GM18526 (cell line): ENCODE results near the gene MYO16.

ENCODE experiments used
- POLR2A ChIP-seq: IDR thresholded peaks from 3 replicates; pipeline ENCODE4 v1.6.1; 2011; ENCODE audit not compliant: insufficient read length; ENCODE audit errors: extremely low read depth

The MYO16 gene

DNA sequence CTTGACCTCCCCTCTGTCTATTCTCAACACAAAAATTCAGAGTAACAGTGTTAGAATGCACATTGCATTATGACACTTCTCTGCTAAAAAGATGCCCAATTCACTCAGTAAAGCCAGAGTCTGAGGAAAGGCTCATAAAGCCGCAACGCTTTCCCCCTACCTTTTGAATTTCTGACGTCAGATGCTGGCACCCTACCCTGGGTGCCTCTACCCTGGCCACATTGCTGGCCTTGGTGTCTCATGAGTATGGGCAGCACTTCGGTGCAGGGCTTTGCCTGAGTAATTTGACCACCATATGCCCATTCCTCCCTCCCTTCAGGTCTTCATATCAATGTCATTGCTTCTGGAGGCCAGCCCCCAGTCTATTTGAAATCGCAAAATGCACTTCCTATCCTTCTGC lies 229.3 kb downstream of the MYO16 start:
- TF ChIP-seq POLR2A: no peak

GRCh38 chr13:108859197-108860012 lies 230.0 kb downstream of the MYO16 start:
- TF ChIP-seq POLR2A: no peak

DNA sequence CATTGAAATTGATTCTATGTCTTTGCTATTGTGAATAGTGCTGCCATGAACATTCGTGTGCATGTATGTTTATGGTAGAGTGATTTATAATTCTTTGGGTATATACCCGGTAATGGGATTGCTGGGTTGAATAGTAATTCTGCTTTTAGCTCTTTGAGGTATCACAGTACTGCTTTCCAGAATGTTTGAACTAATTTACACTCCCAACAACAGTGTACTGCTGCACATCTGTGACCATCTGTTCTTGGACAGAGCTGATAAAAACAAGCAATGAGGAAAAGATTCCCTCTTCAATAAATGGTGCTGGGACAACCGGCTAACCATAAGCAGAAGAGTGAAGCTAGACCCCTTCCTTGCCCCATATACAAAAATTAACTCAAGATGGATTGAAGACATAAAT lies 231.0 kb downstream of the MYO16 start:
- no peak for TF ChIP-seq POLR2A

GRCh38 chr13:108877300-108877699 lies 247.9 kb downstream of the MYO16 start:
- TF ChIP-seq POLR2A: no peak

DNA sequence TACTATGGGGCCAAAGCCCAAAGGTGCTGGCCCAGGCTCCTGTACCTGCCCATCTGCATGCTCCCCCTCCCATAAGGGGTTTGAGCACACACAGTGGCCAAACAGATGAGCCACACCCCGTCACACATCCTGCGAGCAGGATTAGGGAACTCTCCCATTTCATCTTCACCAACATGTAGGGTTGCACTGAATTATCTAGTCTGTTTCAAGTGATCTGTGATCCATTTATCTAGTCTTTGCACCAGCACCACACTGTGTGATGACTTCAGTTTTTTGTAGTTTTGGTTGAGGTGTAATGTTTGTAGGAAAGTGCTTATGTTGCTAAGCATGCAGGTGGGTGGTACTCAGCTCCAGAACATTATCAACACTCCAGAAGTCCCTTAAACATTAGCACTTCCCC lies 249.3 kb downstream of the MYO16 start:
- no peak for TF ChIP-seq POLR2A

DNA sequence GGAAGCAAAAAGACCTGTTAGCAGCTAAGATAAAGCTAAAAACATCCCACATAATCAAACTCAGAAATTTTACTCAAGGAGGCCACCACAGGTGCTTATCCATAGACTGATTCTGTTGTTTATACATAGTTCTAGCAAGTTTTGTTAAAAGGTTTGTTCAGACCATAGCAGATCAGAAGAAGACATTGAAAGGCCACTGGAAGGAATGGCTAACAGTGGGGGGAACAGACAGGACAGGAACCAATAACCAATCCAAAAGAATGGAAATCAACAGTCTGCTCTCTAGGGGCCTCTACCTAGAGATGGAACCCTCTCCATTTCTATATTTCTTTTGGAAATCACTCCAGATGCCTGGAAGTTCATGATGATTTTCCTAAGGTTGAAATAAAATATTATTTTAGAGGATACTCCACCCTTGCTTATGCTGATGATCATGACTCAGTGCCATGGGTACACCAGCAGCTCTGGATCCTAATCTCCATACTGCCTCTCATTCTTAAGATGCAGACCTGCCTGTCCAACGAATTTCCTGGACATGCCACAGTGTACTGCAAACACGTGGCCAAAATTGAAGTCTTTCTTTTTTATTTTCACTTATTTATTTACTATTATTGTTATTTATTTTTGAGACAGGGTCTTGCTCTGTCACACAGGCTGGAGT lies 260.0 kb downstream of the MYO16 start:
- no peak for TF ChIP-seq POLR2A

- TF ChIP-seq POLR2A: no peak
These were observed 265.9 kb downstream of the MYO16 start for GRCh38 chr13:108895220-108895704.

DNA sequence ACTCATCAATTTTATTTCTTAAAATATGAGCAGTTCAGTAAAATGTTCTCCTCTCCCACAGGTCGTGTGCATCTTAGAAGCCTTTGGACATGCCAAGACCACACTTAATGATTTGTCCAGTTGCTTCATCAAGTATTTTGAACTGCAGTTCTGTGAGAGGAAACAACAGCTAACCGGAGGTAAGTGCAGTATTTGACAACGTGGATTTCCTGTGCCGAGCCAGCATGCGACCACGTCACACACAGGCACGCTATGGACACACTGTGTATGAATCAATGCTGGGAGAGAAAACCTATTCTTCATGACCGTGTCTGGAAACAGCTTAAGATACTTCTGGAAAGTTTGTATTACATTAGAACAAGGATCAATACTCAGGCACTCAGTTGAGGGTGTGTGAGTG lies 268.5 kb downstream of the MYO16 start:
- TF ChIP-seq POLR2A: no peak

- TF ChIP-seq POLR2A: no peak
These were observed 273.2 kb downstream of the MYO16 start for GRCh38 chr13:108902405-108903155.

- TF ChIP-seq POLR2A: no peak
These were observed 274.2 kb downstream of the MYO16 start for GRCh38 chr13:108903613-108904012.

DNA sequence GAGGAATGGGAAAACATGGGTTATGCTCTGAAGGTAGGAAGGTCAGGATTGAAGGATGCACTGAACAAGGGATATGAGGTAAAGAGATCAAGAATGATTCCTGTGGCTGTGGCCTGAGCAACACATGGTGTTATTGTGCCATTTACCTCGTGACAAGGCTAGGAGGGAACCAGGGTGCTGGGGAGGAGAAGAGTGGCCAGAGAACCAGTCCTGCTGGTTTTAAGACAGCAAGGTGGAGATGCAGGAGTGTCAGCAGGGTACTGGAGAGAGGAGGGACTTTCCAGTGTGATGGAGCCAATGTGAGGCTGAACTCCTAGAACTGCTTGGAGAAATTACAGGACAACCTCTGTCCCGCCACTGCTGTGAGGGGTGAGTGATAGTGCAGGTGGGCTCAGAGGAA lies 282.4 kb downstream of the MYO16 start:
- TF ChIP-seq POLR2A: no peak

GRCh38 chr13:108915095-108915633 lies 285.8 kb downstream of the MYO16 start:
- no peak for TF ChIP-seq POLR2A

- TF ChIP-seq POLR2A: no peak
These were observed 286.5 kb downstream of the MYO16 start for GRCh38 chr13:108915634-108916512.

DNA sequence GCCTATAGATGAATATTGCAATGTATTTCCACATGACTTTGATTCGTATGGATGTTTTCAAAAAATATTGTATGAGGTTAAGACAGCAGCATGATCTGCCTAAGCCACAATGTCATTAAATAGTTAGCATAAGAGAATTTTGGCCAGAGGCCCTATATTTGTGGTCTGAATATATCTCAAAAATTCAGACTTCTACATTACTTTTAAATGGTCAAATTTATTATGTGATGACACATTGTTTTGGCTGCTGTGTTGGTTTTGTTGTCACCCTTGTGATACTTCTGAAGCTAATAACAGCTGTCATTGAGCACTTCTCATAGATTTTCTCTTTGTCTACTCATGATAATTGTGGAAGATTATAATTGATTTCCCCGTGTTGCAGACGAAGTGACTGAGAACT lies 288.2 kb downstream of the MYO16 start:
- TF ChIP-seq POLR2A: no peak
